GM23248 (cell line): ENCODE data around the gene STK32A. TPM values are rescaled to one million over a fixed set of nuclear protein-coding genes. Genes with fewer than 3 reads are reported as not detected.

ENCODE experiments used
- DNase-seq: peaks from one replicate; pipeline ENCODE4 v3.0.0-alpha.2; 2015
- H2AFZ ChIP-seq: fragments of 200-600 bp; sonication (generic); 2 replicates; pipeline ENCODE4 v1.6.1; 2016; ENCODE audit warnings: antibody characterized with exemption
- H3F3A ChIP-seq: fragments of 200-600 bp; sonication (generic); 2 replicates; pipeline ENCODE4 v1.6.1; 2016; ENCODE audit warnings: mild to moderate bottlenecking, antibody characterized with exemption, mixed run types; ENCODE audit not compliant: insufficient read depth
- H3K27ac ChIP-seq: fragments of 200-600 bp; sonication (generic); 2 replicates; pipeline ENCODE4 v1.5.1; 2016; ENCODE audit warnings: mild to moderate bottlenecking
- H3K27me3 ChIP-seq: fragments of 200-600 bp; sonication (generic); replicated peaks from 2 replicates; pipeline ENCODE4 v1.6.1; 2016; ENCODE audit warnings: mild to moderate bottlenecking; ENCODE audit not compliant: insufficient read depth
- H3K36me3 ChIP-seq: fragments of 200-600 bp; sonication (generic); 2 replicates; pipeline ENCODE4 v1.6.1; 2016; ENCODE audit warnings: low read depth, mild to moderate bottlenecking
- H3K4me1 ChIP-seq: fragments of 200-600 bp; sonication (generic); 2 replicates; pipeline ENCODE4 v1.6.1; 2016; ENCODE audit warnings: mild to moderate bottlenecking; ENCODE audit not compliant: insufficient read depth
- H3K4me2 ChIP-seq: fragments of 200-600 bp; sonication (generic); one replicate; pipeline ENCODE4 v1.6.1; 2016; ENCODE audit warnings: mild to moderate bottlenecking; ENCODE audit not compliant: unreplicated experiment
- H3K4me3 ChIP-seq: fragments of 200-600 bp; sonication (generic); 2 replicates; pipeline ENCODE4 v1.5.1; 2016; ENCODE audit warnings: mild to moderate bottlenecking
- H3K79me2 ChIP-seq: fragments of 200-600 bp; sonication (generic); 2 replicates; pipeline ENCODE4 v1.6.1; 2016; ENCODE audit warnings: mild to moderate bottlenecking; ENCODE audit not compliant: insufficient read depth
- H3K9ac ChIP-seq: fragments of 200-600 bp; sonication (generic); 2 replicates; pipeline ENCODE4 v1.6.1; 2016; ENCODE audit warnings: mild to moderate bottlenecking
- H3K9me2 ChIP-seq: fragments of 200-600 bp; sonication (generic); 2 replicates; pipeline ENCODE4 v1.6.1; 2016; ENCODE audit warnings: mixed run types, mild to moderate bottlenecking, moderate library complexity; ENCODE audit not compliant: insufficient read depth
- H3K9me3 ChIP-seq: fragments of 200-600 bp; sonication (generic); one replicate; pipeline ENCODE4 v1.6.1; 2017; ENCODE audit warnings: low read depth
- H4K20me1 ChIP-seq: fragments of 200-600 bp; sonication (generic); 2 replicates; pipeline ENCODE4 v1.6.0; 2016; ENCODE audit not compliant: insufficient read depth
- EZH2 ChIP-seq: fragments of 200-600 bp; sonication (generic); IDR thresholded peaks from 2 replicates; pipeline ENCODE4 v1.6.1; 2018; ENCODE audit warnings: antibody characterized with exemption, mild to moderate bottlenecking; ENCODE audit not compliant: insufficient read depth, poor library complexity, severe bottlenecking
- EZH2phosphoT487 ChIP-seq: fragments of 200-600 bp; sonication (generic); IDR thresholded peaks from 2 replicates; pipeline ENCODE4 v1.6.1; 2018; ENCODE audit warnings: antibody characterized with exemption, moderate library complexity, mild to moderate bottlenecking, low read depth; ENCODE audit not compliant: insufficient read depth
- WGBS, 2 experiments: methylation state at CpG; one replicate each; pipeline ENCODE4 v1.1.6; 2015 to 2017; ENCODE audit warnings: low lambda C conversion rate in 2 of 2, low coverage in 1 of 2; ENCODE audit errors: missing lambda C conversion rate in 2 of 2; 5-methylcytosine and 5-hydroxymethylcytosine counted together
- in situ Hi-C: fragments of 300-500 bp; cut with MboI; formaldehyde crosslinking; loops from 2 replicates; pipeline ENCODE4 v1.15.0; 2020
- polyA plus RNA-seq: library from polyadenylated mRNA; unstranded; fragments of >200 nt; fragmentation: Nextera tagmentation; extraction: Ambion mirVana; gene quantifications from 2 replicates; pipeline ENCODE4 v1.2.1, GENCODE V29; 2016
- total RNA-seq: library from RNA; depleted of rRNA; stranded (reverse); fragments of >200 nt; shearing (Covaris generic); gene quantifications from 2 replicates; pipeline ENCODE4 v1.2.3, GENCODE V29; 2014; rRNA removed

The STK32A gene
- total RNA-seq (1.3 and 1.5 TPM in 2 replicates), polyA plus RNA-seq (0.48 and 1.3 TPM in 2 replicates)

DNA sequence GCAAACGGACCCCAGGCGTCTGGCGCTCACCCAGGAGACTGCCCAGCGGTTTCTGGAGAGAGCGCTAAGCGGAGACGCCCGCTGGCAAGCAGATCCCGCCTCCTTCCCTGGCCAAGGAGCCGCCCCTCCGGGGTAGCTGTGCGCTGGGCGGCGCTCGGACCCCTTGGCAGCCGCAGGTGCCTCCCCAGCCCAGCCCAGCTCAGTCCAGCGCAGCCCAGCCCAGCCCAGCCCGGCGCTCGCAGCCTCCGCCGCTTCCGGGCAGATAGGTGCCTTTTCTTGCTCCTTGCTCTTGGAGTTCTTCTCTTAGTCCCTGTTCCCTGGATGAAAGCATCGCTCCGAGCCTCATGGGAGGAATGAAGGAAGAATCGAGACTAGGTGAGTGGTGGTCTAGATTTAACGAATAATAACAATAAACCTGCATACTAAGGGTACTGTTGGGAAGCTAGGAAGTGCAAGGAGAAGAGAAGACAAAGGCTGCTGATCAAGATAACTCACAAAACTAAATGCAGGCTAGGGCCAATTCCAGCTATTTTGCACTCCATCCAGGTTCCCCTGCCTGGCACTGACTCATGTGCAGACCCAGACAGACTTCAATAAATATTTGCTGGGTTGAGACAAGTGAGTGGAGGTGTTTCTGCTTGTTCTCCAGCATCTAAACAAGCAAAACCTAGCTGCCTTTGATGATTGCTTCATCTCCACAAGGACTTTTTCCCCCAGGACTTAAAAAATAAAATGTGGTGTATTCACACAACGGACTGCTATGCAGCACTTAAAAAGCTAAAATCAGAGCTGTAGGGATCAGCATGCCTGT lies at the start of gene STK32A:
TSS of gene STK32A (plus strand) at position 202 of the 811 bp plus-strand sequence. CDS start 4,609 bp downstream, outside the sequence.
- H3K4me1 ChIP-seq: no peaks in the 10 kb centered on the region; the same call in none of the 2 replicates
- H3F3A ChIP-seq: no peaks in the 10 kb centered on the region
- no peak within 1 kb of the TSS for H3K27ac ChIP-seq
- H3K36me3 ChIP-seq: no peaks in the 10 kb centered on the region
- H4K20me1 ChIP-seq: no peaks in the 10 kb centered on the region
- peak; percentile 37 for DNase-seq
- no peaks in the 10 kb centered on the region for H3K9me2 ChIP-seq
- peak within 1 kb of the TSS; percentile 71 for H2AFZ ChIP-seq
- H3K4me3 ChIP-seq: peak within 1 kb of the TSS; percentile 67
- H3K9ac ChIP-seq: no peak within 1 kb of the TSS
- H3K79me2 ChIP-seq: no peaks in the 10 kb centered on the region
- in situ Hi-C loops: no loop called here
- peak within 1 kb of the TSS; percentile 86 for H3K4me2 ChIP-seq
- no peaks in the 10 kb centered on the region for H3K9me3 ChIP-seq
- H3K27me3 ChIP-seq: peaks cover 40% of the 10 kb centered on the region
- 2 to 5% methylated on average over 25 to 27 of the region's 28 CpGs for WGBS, 2 experiments
- TF ChIP-seq EZH2 (no peak), EZH2phosphoT487 (no peak)

DNA sequence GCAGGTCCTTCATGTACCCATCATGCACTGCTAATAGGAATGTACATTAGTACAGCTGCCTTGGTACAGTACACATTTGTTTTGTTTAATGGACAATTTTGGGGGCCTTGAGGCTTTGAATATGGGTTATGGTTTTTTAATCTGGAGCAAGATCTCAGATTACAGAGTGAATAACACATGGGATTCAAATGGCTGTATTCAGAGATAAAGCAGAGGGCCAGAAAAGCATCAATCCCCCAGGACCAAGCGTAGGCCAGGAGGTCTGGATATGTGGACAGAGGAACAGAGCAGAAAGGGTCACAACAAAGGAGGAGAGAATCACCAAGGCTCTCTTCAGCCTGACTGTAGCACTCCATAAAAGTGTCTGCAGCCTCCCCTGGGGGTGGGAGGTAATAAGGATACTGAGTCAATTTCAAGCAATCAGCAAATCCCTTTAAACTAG lies 47.7 kb upstream of the STK32A start:
- Histone ChIP-seq H3K9ac (no peak overlapping the region), H3K9me2 (no peaks in the 10 kb centered on the region), H3K4me3 (no peak overlapping the region), H3K36me3 (no peaks in the 10 kb centered on the region), H3F3A (no peaks in the 10 kb centered on the region), H2AFZ (no peak overlapping the region), H3K4me1 (no peaks in the 10 kb centered on the region), H3K27ac (no peak overlapping the region), H3K79me2 (no peaks in the 10 kb centered on the region), H3K9me3 (no peaks in the 10 kb centered on the region), H3K27me3 (no peaks in the 10 kb centered on the region), H4K20me1 (no peaks in the 10 kb centered on the region), H3K4me2 (no peak overlapping the region)
- in situ Hi-C loops: no loop called here
- no peak for DNase-seq
- TF ChIP-seq EZH2 (no peak), EZH2phosphoT487 (no peak)
- WGBS, 2 experiments: 19 to 35% methylated on average over 1 of the region's 1 CpG

DNA sequence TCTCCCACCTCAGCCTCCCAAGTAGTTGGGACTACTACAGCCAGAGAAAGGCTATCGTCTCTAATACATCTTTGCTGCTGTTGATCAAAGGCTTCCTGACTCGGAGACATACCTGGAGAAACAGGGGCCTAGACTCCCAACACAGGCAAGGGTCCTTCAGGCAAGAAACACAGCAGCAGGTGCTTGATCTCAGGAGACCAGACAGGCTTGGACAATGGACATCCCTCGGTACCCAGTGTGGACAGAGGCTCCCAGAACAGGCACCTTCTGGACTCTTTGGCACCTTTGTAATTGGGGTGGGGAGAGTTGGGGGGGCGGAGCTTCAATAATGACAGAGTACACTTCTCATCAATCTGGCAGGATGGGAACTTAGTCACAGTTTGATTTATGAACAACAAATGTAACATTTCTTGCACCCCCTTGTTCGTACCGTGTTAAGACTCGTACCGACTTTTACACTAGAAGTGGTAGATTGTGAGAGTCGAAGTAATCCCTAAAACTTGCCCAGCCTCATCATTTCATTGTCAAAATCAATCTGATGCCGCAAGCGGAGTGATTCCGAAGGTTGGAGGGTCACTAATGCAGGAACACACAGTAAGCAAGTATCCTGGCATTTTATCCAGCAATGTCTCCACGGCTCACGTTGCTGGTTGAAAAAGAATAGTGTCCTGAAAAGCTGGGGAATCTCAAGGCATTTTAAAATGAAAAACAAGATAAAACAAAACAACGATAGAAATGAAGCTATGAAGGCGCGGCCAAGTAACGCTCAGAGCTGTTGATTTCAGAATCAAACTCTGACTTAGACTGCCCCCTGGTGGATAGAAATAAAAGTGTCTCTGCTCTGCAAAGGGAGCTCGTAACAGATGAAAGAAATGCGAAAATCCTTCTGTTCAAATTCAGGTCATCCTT lies 46.4 kb upstream of the STK32A start:
- in situ Hi-C loops: no loop called here
- H3K79me2 ChIP-seq: no peaks in the 10 kb centered on the region
- H2AFZ ChIP-seq: peak overlapping the region; percentile 74
- H4K20me1 ChIP-seq: no peaks in the 10 kb centered on the region
- H3K9me3 ChIP-seq: no peaks in the 10 kb centered on the region
- no peaks in the 10 kb centered on the region for H3K27me3 ChIP-seq
- DNase-seq: peak; percentile 75
- H3K36me3 ChIP-seq: no peaks in the 10 kb centered on the region
- 46 to 49% methylated on average over 20 of the region's 20 CpGs for WGBS, 2 experiments
- H3F3A ChIP-seq: no peaks in the 10 kb centered on the region
- H3K27ac ChIP-seq: no peak overlapping the region
- H3K9ac ChIP-seq: no peak overlapping the region
- H3K4me1 ChIP-seq: no peaks in the 10 kb centered on the region
- no peak for TF ChIP-seq EZH2
- TF ChIP-seq EZH2phosphoT487: no peak
- no peaks in the 10 kb centered on the region for H3K9me2 ChIP-seq
- H3K4me2 ChIP-seq: peak overlapping the region; percentile 59
- H3K4me3 ChIP-seq: peak overlapping the region; percentile 38; the same call in 1 of the 2 replicates

DNA sequence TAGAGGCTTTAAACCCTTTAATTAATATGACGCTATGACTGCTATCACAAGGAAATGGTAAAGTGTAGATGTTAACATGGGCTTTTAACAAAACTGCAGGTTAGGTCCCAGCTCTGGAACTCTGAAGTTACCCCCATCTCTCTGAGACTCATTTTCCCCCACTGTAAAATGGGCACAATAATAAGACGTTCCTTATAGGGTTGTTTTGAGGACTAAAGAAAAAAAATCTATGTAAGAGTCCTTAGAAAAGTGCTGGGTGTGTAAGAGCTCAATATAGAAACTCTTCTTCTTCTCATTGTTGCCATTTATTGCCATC lies 45.8 kb upstream of the STK32A start:
- Histone ChIP-seq H3K79me2 (no peaks in the 10 kb centered on the region), H3K4me2 (no peak overlapping the region), H3K9ac (no peak overlapping the region), H3K27me3 (no peaks in the 10 kb centered on the region), H3K36me3 (no peaks in the 10 kb centered on the region), H3F3A (no peaks in the 10 kb centered on the region), H3K4me1 (no peaks in the 10 kb centered on the region), H3K4me3 (no peak overlapping the region), H3K27ac (no peak overlapping the region), H2AFZ (no peak overlapping the region; the same call in 1 of the 2 replicates), H4K20me1 (no peaks in the 10 kb centered on the region), H3K9me2 (no peaks in the 10 kb centered on the region), H3K9me3 (no peaks in the 10 kb centered on the region)
- TF ChIP-seq EZH2 (no peak), EZH2phosphoT487 (no peak)
- 0% methylated on average over 2 of the region's 2 CpGs for WGBS, 2 experiments
- in situ Hi-C loops: no loop called here
- no peak for DNase-seq
